Mesendoderm (in vitro differentiated cells): ENCODE results near the gene ARHGAP44. TPM values are rescaled to one million over a fixed set of nuclear protein-coding genes. Genes with fewer than 3 reads are reported as not detected.

Experiments used
- small RNA-seq: library from polyadenylated mRNA; stranded (forward); fragments of <200 nt; extraction: miRNeasy Mini kit (QIAGEN cat#:217004); gene quantifications from one replicate; pipeline ENCODE3, GENCODE V24; 2013; ENCODE audit not compliant: insufficient read depth

Gene ARHGAP44

Small RNA genes lying within 50 kb of the gene (small RNA-seq; reads per million reads assigned to genes)
- gene MIR1269B = not detected
